Measurements from ENCODE around the gene DDR2. TPM values are rescaled to one million over a fixed set of nuclear protein-coding genes. Genes with fewer than 3 reads are reported as not detected.

The DDR2 gene
- total RNA-seq, 1 donor from 2014 or later, result 0.09 TPM

DNA sequence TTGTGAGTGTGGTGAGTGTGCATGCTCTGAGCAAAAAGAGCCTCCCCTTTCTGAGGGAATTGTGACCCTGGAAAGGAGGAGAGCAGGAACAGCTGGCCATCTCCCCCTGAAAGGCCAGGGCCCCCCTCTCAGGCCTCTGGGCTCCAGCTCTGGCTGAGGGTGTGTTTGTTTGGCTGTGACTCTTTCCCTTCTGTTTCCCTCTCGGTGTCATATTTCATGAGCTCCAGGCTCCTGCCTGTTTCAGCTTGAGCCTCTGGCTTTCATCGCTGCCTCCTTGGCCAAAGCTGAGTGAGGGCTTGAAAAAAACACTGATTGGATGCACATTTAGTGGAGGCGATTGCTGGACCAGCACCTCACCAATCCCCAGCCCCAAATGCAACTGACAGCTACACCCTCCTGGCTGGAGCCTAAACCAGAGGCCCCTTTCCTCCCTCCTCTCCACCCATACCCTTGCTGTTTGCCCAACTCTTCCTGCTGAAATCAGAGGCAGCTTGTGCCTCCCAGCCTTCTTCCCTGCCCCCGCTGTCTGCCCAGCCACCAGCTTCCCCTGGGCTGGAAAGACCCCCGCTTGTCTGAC lies 64.1 kb downstream of the DDR2 start:
- CTCF ChIA-PET, result no interaction called here
- peaks cover 7% of the 10 kb centered on the region for H3K27me3 Mint-ChIP-seq
- H3K36me3 Mint-ChIP-seq (ENCODE audit: low read depth), result no peaks in the 10 kb centered on the region

DNA sequence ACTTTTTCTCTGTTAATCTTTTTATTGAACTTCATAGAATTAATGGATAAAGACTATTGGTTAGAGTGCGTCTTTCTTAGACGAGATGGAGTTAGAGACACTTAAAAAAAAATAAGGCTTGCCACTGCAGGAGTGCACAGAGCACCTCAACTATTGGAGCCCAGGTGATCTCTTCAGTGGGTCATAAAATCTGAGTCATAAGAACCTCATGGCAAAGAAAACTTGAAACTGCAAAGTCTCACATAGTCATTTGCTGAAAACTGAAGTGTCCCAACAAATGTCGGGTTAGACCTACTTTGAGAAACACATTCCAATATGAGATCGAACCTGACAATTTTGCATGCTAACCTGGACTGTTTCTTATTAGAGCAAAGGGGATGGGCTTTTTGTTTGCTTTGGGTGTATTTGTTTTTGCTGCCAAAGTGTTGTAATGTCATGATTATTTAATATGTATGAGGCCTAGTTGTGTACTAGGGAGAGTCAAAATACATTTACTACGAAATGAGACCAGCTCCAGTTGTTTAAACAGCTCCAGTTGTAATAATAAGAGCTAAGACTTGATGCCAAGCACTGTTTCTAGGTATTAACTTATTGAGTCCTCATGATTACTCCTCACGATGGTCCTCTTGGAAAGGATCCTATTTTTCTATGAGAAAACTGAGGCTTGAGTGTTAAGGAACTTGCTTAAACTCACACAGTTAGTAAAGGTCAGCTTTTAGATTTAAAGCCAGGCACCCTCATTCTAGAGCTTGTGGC lies 65.1 kb downstream of the DDR2 start:
- H3K9me3 Mint-ChIP-seq, result no peaks in the 10 kb centered on the region
- no peaks in the 10 kb centered on the region for H3K4me1 Mint-ChIP-seq
- H3K27ac Mint-ChIP-seq, result no peak overlapping the region
- ChIA-PET POLR2A (no interaction called here), CTCF (no interaction called here)
- H3K4me3 Mint-ChIP-seq, result no peak overlapping the region
- ATAC-seq (ENCODE audit: low read depth), result no peak
- peaks cover 7% of the 10 kb centered on the region for H3K27me3 Mint-ChIP-seq
- DNase-seq, result no peak
- H3K36me3 Mint-ChIP-seq (ENCODE audit: low read depth), result no peaks in the 10 kb centered on the region
- intact Hi-C loops (cut with micrococcal nuclease), result no loop called here
- TF ChIP-seq, protein P1, sequence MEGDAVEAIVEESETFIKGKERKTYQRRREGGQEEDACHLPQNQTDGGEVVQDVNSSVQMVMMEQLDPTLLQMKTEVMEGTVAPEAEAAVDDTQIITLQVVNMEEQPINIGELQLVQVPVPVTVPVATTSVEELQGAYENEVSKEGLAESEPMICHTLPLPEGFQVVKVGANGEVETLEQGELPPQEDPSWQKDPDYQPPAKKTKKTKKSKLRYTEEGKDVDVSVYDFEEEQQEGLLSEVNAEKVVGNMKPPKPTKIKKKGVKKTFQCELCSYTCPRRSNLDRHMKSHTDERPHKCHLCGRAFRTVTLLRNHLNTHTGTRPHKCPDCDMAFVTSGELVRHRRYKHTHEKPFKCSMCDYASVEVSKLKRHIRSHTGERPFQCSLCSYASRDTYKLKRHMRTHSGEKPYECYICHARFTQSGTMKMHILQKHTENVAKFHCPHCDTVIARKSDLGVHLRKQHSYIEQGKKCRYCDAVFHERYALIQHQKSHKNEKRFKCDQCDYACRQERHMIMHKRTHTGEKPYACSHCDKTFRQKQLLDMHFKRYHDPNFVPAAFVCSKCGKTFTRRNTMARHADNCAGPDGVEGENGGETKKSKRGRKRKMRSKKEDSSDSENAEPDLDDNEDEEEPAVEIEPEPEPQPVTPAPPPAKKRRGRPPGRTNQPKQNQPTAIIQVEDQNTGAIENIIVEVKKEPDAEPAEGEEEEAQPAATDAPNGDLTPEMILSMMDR (IDR thresholded peaks at IDR 0.05), result no peak

More for the DNA sequence above, 64.1 kb downstream of the DDR2 start:
- H3K27ac Mint-ChIP-seq, result no peak overlapping the region
- TF ChIP-seq, protein P1 (IDR thresholded peaks at IDR 0.05), result no peak
- intact Hi-C loops (cut with micrococcal nuclease), result no loop called here
- no peaks in the 10 kb centered on the region for H3K4me1 Mint-ChIP-seq
- H3K9me3 Mint-ChIP-seq, result no peaks in the 10 kb centered on the region
- H3K4me3 Mint-ChIP-seq, result no peak overlapping the region
- DNase-seq, result no peak
- POLR2A ChIA-PET, result no interaction called here
- no peak for ATAC-seq (ENCODE audit: low read depth)

DNA sequence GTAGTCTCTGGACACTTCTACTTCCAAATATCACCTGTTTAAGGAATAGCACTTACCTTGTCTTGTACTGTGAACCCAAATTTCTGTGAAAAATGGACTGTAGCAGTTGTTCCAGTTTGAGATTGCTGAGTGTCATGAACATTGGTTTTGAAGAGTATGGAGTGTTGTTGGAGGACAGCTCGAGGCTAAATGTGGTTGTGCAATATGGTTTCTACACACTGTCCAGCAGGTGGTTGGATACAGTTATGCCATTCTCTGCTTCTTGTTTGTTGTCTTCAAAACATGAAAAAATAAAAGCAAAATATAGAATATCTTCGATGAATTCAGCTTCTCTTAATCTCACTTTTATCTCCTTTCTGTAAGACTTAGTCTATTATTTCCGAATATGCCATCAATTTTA lies 67.1 kb downstream of the DDR2 start:
- no peaks in the 10 kb centered on the region for H3K9me3 Mint-ChIP-seq
- TF ChIP-seq, protein P1 (IDR thresholded peaks at IDR 0.05), result no peak
- intact Hi-C loops (cut with micrococcal nuclease), result no loop called here
- CTCF ChIA-PET, result no interaction called here
- H3K36me3 Mint-ChIP-seq (ENCODE audit: low read depth), result no peaks in the 10 kb centered on the region
- no peak for DNase-seq
- POLR2A ChIA-PET, result no interaction called here
- H3K27me3 Mint-ChIP-seq, result peaks cover 2% of the 10 kb centered on the region
- H3K4me3 Mint-ChIP-seq, result no peak overlapping the region
- H3K4me1 Mint-ChIP-seq, result no peaks in the 10 kb centered on the region
- H3K27ac Mint-ChIP-seq, result no peak overlapping the region
- ATAC-seq (ENCODE audit: low read depth), result no peak

DNA sequence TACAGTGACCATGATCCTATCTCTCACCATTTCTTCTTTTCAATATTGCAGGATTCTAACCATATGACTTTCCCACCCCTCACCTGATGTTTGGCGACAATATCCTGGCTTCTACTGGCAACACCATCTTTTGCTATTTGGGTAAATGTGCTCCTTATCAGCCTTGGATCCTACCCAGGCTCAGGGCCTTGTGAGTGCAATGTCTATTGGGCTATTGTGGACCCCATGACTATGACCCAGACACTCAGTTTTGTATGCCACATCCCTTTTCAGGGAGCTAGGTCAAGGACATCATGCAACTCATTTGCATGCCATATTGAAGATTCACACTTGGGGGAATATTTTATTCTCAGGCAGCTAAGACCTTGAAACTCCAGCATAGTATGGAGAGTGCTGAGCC lies 67.9 kb downstream of the DDR2 start:
- ATAC-seq (ENCODE audit: low read depth), result no peak
- CTCF ChIA-PET, result no interaction called here
- POLR2A ChIA-PET, result no interaction called here

DNA sequence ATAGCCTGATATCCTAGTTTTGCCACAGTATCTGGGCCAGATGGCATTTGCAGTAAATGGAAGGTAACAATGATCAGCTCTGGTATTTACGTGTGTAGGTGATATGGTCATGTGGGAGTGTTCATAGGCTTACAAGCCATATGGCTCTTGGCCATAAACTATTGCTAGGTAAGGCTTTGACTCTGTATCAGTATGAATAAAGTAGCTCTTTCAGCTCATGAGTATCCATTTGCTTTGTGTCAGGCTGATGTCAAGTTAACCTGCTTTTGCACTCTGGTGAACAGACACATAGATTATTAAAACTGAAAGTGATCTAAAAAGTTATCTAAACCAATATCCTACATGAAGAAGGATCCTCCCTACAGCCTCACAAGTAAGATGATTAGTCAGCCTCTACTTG lies 69.0 kb downstream of the DDR2 start:
- Mint-ChIP-seq H3K4me1 (no peaks in the 10 kb centered on the region), H3K27me3 (no peaks in the 10 kb centered on the region), H3K9me3 (no peaks in the 10 kb centered on the region), H3K4me3 (no peak overlapping the region), H3K36me3 (ENCODE audit: low read depth) (no peaks in the 10 kb centered on the region), H3K27ac (no peak overlapping the region)
- CTCF ChIA-PET, result no interaction called here
- TF ChIP-seq, protein P1 (IDR thresholded peaks at IDR 0.05), result no peak
- ATAC-seq (ENCODE audit: low read depth) (no peak), DNase-seq (no peak)
- intact Hi-C loops (cut with micrococcal nuclease), result no loop called here
- POLR2A ChIA-PET, result no interaction called here

More for the DNA sequence above, 67.9 kb downstream of the DDR2 start:
- Mint-ChIP-seq H3K4me1 (no peaks in the 10 kb centered on the region), H3K36me3 (ENCODE audit: low read depth) (no peaks in the 10 kb centered on the region), H3K4me3 (no peak overlapping the region), H3K9me3 (no peaks in the 10 kb centered on the region), H3K27me3 (peaks cover 2% of the 10 kb centered on the region), H3K27ac (no peak overlapping the region)
- TF ChIP-seq, protein P1 (IDR thresholded peaks at IDR 0.05), result no peak
- intact Hi-C loops (cut with micrococcal nuclease), result no loop called here
- no peak for DNase-seq
